OCI-LY3 (cell line): ENCODE data around the gene ATP8A2.

Source experiments
- CTCF ChIP-seq: fragments of 200-600, 300-600 bp; sonication (generic); IDR thresholded peaks from 2 replicates; pipeline ENCODE4 v1.5.1; 2014; ENCODE audit warnings: antibody characterized with exemption, low read length, low read depth
- EZH2phosphoT487 ChIP-seq: fragments of 200-600 bp; shearing (Covaris generic); IDR thresholded peaks from 2 replicates; pipeline ENCODE4 v1.6.1; 2018; ENCODE audit warnings: antibody characterized with exemption, mixed run types, low read depth

GRCh38 chr13:25795277-25795676 is 423.5 kb downstream of the ATP8A2 start:
- TF ChIP-seq CTCF (no peak), EZH2phosphoT487 (no peak)
